NCI-H2171 (cell line): ENCODE data around the gene RASA4B.
"Not testable (repeated sequence)": the region's sequence is repeated elsewhere in the genome, so short reads cannot be mapped to it uniquely, and the experiment has no call there.

Experiments
- DNase-seq: peaks from one replicate; lab custom pipeline; 2025; lab: John Stamatoyannopoulos, UW

The RASA4B gene

DNA sequence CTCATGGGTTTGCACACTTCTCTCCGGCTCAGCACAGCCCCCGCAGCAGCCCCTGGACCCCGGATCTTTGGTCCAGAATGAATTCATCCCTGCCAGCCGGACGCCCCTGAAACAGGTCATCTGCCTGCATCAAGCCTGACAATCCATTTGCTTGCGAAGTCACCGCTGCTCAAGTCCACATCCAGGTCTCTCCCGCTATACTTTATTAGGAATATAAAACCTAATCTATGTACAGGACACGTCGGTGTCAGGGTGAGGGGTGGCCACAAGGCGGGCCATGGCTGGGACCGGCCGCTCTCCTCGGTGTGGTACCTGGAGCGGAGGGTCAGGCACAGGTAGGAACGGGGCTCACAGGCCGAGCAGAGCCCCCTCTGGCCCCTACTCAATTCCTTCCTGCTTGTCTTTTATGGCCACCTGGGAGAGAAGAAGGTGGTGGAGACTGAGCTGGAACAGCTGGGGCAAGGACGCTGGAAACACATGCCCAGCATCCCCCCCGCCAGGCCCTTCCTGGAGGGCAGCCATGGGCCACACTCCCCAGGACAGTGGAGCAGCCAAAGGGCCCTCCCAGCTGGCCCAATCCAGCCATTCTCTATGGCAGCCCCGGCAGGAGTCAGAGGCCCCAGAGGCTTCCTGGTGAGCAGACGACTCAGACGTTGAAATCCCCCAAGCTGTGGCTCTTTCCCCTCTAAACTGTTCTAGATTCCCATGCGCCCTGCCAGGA lies 44.1 kb downstream of the RASA4B start:
- no peak for DNase-seq

DNA sequence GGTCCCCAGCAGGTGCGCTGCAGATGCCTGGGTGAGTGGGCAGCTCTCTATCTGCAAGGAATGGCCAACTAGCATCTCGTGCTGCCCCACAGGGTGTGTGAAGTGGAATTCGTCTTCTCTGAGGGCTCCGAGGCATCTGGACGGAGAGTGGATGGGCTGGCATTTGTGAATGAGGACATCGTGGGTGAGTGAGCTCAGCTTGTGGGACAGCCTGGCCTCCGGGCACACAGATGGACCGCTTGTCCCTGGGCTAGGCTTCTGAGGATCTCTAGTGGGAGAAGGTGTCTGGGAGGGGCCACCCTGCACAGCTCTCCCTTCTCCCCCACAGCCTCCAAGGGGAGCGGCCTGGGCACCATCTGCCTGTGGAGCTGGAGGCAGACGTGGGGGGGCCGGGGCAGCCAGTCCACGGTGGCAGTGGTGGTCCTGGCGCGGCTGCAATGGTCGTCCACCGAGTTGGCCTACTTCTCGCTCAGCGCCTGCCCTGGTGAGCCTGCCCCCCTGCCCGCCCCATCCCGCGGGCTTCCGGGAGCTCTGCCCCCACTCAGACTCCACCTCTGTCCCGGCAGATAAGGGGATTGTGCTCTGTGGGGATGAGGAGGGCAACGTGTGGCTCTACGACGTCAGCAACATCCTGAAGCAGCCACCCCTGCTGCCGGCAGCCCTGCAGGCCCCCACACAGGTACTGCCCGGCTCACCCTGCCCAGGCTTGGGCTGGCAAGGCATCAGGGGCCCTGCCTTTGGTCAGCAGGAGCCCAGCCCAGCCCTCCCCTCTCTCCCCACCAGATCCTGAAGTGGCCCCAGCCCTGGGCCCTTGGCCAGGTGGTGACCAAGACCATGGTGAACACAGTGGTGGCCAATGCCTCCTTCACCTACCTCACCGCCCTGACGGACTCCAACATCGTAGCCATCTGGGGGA lies 45.2 kb downstream of the RASA4B start:
- no peak for DNase-seq

GRCh38 chr7:102471791-102472125 lies 45.8 kb downstream of the RASA4B start:
- no peak for DNase-seq

DNA sequence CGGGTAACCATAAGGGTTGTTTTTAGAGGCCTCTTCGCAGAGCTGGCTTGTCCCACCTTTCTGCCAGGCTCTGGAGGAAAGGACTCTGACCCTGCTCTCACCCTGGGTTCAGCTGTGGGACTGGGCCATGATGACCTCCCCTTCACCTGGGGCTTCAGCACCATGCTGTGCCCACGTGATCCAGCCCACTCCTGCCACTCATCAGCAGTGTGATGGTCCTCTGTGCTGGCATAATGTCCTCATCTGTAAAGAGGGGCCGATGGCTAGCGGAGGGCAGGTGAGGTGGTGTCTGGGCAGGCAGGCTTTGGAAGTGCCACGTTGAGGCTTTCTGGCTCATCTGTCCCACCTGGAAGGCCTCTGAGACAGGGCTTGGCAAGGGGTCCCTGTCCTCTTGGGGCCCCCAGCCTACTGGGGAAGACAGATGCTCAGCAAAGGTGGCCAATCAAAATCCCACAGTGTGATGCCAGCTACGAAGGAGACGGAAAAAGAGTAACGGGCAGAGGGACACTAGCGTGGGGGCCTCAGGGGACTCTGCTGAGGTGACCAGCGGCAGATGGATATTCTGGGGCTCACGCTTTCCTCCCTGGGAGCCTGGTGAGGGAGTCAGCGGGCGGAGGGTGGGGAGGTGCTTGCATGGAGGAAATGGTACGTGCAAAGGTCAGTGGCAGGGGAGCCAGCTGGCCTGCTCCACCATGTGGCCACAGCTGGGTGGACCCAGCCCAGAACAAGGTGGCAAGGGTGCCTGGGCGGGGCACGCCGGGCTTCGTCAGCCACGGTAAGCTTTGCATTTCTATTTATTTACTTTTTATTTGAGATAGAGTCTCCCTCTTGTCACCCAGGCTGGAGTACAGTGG lies 47.4 kb downstream of the RASA4B start:
- no peak for DNase-seq

GRCh38 chr7:102469351-102469971 lies 48.1 kb downstream of the RASA4B start:
- no peak for DNase-seq

DNA sequence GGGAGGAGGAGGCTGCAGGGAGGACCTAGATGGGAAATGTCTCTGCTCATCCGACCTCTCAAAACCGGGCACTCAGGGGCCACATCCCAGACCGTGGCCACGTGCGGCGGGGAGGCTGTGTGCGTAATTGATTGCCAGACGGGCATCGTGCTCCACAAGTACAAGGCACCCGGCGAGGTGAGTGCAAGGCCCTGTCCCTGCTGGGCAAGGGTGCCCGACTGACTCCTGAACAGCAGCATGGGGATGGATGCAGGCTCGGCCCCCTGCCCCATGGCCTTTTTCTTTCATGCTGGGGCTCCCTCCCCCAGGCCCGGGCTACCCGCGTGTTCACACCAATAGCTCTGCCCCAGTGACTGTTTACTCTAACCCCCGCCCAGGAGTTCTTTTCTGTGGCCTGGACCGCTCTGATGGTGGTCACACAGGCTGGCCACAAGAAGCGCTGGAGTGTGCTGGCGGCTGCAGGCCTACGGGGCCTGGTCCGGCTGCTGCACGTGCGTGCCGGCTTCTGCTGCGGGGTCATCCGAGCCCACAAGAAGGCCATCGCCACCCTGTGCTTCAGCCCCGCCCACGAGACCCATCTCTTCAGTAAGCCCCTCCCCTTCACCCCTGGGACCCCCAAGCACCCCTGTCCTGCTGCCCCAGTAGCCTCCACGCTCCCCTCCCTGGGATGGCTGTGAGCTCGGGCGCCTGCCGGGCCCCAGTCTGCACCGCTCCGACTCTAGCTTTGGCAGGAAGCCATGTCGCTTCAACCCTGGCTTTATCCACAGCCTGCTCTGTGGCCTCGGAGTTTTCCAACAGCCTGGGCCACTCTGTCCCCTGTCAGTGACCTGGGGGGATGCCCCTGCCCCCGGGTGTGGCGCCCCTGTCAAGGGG lies 48.9 kb downstream of the RASA4B start:
- no peak for DNase-seq

DNA sequence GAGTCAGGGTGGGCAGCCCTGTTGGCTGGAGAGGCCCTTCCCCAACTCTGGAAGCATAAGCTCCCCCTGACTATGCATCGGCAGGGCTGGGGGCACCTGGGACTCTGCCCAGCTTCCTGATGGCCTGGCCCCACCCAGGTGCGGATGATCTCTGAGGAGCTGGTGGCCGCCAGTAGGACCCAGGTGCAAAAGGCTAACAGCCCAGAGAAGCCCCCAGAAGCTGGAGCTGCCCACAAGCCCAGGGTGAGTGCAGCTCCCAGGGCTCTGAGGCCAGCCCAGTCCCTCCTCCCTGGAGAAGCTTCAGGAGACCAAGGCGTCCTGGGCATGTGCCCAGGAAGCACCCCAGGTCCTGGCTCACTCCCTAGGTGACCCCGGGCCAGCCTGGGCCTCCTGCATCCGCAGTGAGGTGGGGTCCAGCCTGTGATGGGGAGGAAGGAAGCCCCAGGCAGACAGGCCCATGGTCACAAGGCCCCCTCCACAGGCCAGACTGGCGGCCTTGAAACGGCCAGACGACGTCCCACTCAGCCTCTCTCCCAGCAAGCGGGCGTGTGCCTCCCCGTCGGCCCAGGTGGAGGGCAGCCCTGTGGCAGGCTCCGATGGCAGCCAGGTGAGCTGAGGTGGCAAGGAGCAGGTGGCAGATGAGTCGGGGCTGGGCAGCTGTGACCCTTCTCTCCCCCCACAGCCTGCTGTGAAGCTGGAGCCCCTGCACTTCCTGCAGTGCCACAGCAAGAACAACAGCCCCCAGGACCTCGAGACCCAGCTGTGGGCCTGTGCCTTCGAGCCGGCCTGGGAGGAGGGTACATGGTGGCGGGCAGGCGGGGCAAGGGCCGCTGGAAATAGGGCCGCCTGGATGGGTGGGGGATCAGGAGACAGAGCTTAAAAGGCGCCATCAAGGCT lies 49.7 kb downstream of the RASA4B start:
- DNase-seq = no peak

- no peak for DNase-seq
Measured at GRCh38 chr7:102466097-102466496, 51.5 kb downstream of the RASA4B start.

DNA sequence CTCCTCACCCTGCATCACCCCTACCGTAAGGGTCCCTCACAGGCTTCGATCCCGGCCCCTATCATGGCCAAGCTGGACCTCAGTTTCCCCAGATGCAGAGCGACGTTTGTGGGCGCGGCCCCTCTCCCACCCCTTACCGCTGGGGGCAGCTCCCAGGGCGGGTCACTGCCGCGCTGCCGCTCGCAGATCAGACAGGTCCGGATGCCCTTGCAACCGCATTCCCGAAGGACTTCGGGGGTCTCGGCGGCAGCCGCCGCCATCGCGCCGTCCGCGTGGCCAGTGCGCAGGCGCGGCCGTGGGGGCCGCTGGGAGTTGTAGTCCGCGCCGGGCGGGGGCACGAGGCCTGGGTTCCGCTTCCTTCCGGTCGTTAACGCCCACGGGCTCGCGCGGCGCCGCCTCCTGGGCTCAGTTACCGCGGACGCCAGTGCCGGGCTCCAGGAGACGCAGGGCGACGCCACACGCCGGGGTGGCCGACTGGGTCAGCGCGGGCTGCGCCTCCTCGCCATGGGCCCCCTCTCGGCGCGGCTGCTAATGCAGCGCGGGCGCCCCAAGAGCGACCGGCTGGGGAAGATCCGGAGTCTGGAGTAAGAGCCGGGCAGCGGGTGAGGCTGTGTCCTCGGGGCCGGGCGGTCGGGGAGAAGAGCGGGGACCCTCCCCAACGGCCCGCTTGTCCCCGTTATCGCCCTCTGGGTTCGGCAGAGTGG lies 52.8 kb downstream of the RASA4B start, which contains the start of the genes ALKBH4 and LRWD1:
ALKBH4 (minus strand) TSS at position 287 of the 704 bp plus-strand sequence; CDS start at position 260, 27 bp downstream.
LRWD1 (plus strand) TSS at position 408 of the 704 bp plus-strand sequence; CDS start at position 505, 97 bp downstream.
- DNase-seq = peak; percentile 89

DNA sequence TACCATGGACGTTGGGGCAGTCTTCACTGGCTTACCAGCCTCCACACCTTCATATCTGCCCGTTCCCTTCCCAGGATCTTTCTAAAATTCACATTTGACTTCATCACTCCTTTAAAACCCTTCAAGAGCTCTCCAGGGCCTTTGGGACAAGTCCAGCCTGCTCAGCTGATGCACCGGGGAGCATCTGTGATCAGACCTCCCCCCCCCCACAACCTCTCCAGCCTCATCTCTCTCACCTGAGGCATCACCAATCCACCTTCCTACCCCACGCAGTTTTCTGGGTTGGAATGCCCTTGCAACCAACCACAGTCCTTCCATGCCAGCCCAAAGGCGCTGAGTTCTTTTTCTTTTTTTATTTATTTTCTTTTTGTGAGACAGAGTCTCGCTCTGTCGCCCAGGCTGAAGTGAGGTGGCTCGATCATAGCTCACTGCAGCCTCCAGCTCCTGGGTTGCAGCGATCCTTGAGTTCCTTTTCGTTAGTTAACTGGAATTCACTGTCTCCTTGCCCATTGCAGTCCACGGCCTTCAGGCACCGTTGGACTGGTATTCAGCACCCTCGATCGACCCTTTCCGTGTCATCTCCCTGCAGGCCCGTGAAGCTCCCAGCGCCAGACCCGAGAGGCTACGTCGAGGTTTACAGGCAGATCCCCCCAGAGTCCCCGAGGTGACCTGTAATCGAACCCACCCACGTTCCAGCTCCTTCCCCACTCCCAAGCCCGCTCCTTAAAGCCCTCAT lies 53.6 kb downstream of the RASA4B start:
- no peak for DNase-seq

- DNase-seq = no peak
Measured at GRCh38 chr7:102460467-102460866, 57.1 kb downstream of the RASA4B start.

GRCh38 chr7:102459221-102459844 lies 58.2 kb downstream of the RASA4B start:
- DNase-seq = no peak

DNA sequence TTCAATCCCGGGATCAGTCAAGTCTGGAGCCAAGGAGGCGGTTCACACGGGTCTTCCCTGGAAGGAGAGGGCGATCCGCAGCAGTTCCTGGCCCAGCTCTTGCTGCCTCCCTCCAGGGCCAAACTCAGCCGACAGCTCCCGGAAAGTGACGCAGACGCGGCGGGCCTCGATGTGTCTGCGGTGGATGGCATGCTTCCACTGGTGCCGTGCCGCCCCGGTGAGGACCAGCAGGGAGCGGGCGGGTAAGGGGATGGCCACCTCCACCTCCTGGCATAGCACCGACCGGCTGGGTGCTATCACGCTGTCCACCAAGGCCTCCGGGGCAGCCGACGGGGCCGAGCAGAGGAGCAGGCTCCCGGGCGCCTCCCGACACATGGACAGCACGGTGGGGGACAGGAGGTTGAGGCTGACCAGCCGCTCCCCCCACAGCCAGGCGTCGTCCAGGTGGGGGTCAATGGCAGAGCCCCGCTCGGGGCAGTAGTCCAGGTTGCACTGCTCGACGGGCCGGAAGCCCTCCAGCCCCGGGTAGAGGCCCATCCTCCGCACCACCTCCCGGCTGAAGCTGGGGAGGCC lies 60.1 kb downstream of the RASA4B start:
- DNase-seq = no peak

GRCh38 chr7:102456327-102456726 lies 61.2 kb downstream of the RASA4B start:
- DNase-seq = no peak

GRCh38 chr7:102455596-102455995 lies 62.0 kb downstream of the RASA4B start:
- DNase-seq = no peak

DNA sequence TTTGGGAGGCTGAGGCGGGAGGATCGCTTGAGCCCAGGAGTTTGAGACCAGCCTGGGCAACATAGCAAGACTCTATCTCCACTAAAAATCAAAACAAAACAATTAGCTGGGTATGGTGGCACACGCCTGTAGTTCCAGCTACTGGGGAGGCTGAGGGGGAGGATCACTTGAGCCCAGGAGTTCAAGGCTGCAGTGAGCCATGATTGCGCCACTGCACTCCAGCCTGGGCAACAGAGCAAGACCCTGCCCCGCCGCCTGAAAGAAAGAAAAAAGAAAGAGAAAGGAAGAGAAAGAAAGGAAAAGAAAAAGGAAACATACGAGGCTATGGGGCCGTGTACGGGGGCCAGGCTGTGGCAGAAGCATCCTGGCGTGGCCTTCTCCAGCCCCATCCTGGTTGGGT lies 62.6 kb downstream of the RASA4B start:
- not testable (repeated sequence) for DNase-seq

GRCh38 chr7:102454468-102454867 lies 63.1 kb downstream of the RASA4B start:
- DNase-seq = peak; percentile 56
